GM18858 (cell line): ENCODE data around the gene EPB41L1.

Experiments used
- ATAC-seq: cut with Tn5 transposase; IDR thresholded peaks from one replicate; pipeline ENCODE4 v1.9.1; 2021; ENCODE audit not compliant: unreplicated experiment

The EPB41L1 gene

GRCh38 chr20:36153736-36154699, 522 bp upstream of the EPB41L1 start:
- ATAC-seq = no peak

GRCh38 chr20:36155629-36155971, 1.1 kb downstream of the EPB41L1 start:
- no peak for ATAC-seq

- no peak for ATAC-seq
Observed at GRCh38 chr20:36155991-36156390, 1.5 kb downstream of the EPB41L1 start.

- no peak for ATAC-seq
Observed at GRCh38 chr20:36157610-36158009, 3.1 kb downstream of the EPB41L1 start.

GRCh38 chr20:36158160-36158741, 3.7 kb downstream of the EPB41L1 start:
- ATAC-seq = no peak

GRCh38 chr20:36159833-36160232, 5.3 kb downstream of the EPB41L1 start:
- no peak for ATAC-seq

- ATAC-seq = no peak
Observed at GRCh38 chr20:36162272-36162966, 7.9 kb downstream of the EPB41L1 start.

- no peak for ATAC-seq
Observed at GRCh38 chr20:36167902-36168503, 13.5 kb downstream of the EPB41L1 start.

GRCh38 chr20:36170542-36171215, 16.1 kb downstream of the EPB41L1 start:
- ATAC-seq = no peak

GRCh38 chr20:36173451-36173933, 19.0 kb downstream of the EPB41L1 start:
- ATAC-seq = no peak

GRCh38 chr20:36175016-36175415, 20.5 kb downstream of the EPB41L1 start:
- no peak for ATAC-seq

- no peak for ATAC-seq
Observed at GRCh38 chr20:36175475-36175995, 21.0 kb downstream of the EPB41L1 start.

GRCh38 chr20:36177716-36178115, 23.2 kb downstream of the EPB41L1 start:
- no peak for ATAC-seq

- ATAC-seq = no peak
Observed at GRCh38 chr20:36179170-36179945, 24.8 kb downstream of the EPB41L1 start.

GRCh38 chr20:36180323-36180722, 25.8 kb downstream of the EPB41L1 start:
- no peak for ATAC-seq

GRCh38 chr20:36181934-36182603, 27.5 kb downstream of the EPB41L1 start:
- no peak for ATAC-seq

GRCh38 chr20:36182604-36183154, 28.1 kb downstream of the EPB41L1 start:
- ATAC-seq = no peak

GRCh38 chr20:36183155-36183944, 28.8 kb downstream of the EPB41L1 start:
- ATAC-seq = no peak
